Daoy (cell line): ENCODE measurements around the gene MAGEA10. TPM values are rescaled to one million over a fixed set of nuclear protein-coding genes. Genes with fewer than 3 reads are reported as not detected.

Experiments used
- total RNA-seq: library from RNA; depleted of rRNA; stranded (reverse); fragments of >200 nt; shearing (Covaris generic); gene quantifications from 2 replicates; pipeline ENCODE4 v1.2.3, GENCODE V29; 2014; rRNA removed

MAGEA10 gene
- total RNA-seq, 1 experiment from 2014 or later: not detected

Other genes starting within 250 kb of the MAGEA10 start
- not detected in 2 replicates for gene MAGEA4, start 225.7 kb downstream of the MAGEA10 start, total RNA-seq
- gene GABRE, start 163.9 kb downstream of the MAGEA10 start, total RNA-seq: 3.0 and 27.3 TPM in 2 replicates